HG03135 (cell line): ENCODE measurements around the gene MED15.

ENCODE experiments used
- ATAC-seq: cut with Tn5 transposase; IDR thresholded peaks from one replicate; pipeline ENCODE4 v1.9.1; 2021; ENCODE audit warnings: mild to moderate bottlenecking, moderate library complexity; ENCODE audit not compliant: unreplicated experiment

MED15 gene

GRCh38 chr22:20580611-20581502 lies 73.4 kb downstream of the MED15 start:
- no peak for ATAC-seq

- ATAC-seq: no peak
These were observed 74.2 kb downstream of the MED15 start for GRCh38 chr22:20581503-20582170.

DNA sequence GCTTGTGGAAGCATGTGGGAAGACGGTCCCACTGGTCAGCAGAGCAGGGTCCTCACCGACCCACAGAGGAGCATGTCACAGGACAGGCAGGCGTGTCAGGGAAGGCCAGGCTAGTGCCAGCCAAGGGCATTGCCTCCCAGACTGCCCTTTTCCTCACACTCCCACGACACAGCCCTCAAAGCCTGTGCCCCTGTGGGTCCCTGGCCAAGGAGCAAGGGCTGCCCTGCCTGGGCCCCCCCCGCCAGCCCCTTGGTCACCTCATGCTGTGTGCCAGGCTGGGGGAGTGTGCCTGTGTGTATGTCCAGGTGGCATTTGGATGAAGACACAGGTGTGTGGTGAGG lies 74.7 kb downstream of the MED15 start:
- ATAC-seq: no peak

- no peak for ATAC-seq
These were observed 75.3 kb downstream of the MED15 start for GRCh38 chr22:20582520-20583361.

- ATAC-seq: no peak
These were observed 76.1 kb downstream of the MED15 start for GRCh38 chr22:20583471-20583922.

GRCh38 chr22:20584029-20584871 lies 76.8 kb downstream of the MED15 start:
- no peak for ATAC-seq

GRCh38 chr22:20584872-20585638 lies 77.6 kb downstream of the MED15 start:
- no peak for ATAC-seq

- no peak for ATAC-seq
These were observed 78.4 kb downstream of the MED15 start for GRCh38 chr22:20585639-20586402.

DNA sequence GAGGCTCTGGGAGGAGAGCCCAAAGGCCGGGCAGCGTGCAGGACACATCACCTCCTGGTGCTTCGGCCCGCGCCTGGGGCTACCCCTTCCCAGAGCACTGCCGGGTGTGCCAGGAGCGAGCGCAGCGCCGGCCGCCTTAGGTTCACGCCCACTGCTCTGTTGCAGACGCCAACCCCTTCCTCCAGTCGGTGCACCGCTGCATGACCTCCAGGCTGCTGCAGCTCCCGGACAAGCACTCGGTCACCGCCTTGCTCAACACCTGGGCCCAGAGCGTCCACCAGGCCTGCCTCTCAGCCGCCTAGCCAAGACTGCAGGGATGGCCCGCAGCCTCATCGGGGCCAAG lies 79.0 kb downstream of the MED15 start:
- ATAC-seq: no peak

- ATAC-seq: no peak
These were observed 80.0 kb downstream of the MED15 start for GRCh38 chr22:20587206-20587958.

DNA sequence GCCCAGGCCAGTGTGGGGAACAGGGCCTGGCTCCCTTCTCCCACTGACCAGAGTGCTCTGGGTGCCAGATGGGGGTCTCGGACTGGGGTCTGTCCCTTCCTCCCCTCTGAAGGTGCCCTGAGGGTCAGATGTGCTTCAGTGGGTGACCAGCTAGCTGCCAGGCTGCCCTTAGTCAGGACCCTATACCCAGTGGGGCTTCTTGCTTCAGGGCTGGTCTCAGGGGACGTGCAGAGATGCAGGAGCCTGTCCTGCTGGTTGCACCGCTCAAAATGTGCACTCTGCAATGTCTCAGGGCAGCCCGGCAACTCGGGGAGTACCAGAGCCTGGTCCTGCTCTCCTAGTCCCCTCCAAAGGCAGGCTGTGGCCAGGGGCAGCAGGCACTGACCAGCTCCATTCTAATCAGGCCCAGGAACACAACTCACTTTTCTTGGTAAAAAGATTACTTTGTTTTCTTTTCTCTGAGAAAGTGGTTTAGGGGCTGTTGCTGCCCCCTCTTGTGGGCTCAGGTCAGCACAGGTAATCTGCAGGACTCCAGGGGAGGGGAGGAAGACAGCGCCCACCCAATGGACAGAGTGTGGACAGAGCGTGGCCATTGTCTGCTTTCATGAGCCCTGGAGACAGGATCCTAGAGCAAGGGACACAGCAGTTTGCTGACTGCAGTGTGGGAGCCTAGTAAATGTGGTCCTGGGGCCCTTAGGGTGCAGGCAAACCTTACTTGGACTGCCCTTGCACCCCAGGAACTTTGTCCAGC lies 80.9 kb downstream of the MED15 start:
- ATAC-seq: no peak

- ATAC-seq: no peak
These were observed 81.6 kb downstream of the MED15 start for GRCh38 chr22:20588843-20589581.

DNA sequence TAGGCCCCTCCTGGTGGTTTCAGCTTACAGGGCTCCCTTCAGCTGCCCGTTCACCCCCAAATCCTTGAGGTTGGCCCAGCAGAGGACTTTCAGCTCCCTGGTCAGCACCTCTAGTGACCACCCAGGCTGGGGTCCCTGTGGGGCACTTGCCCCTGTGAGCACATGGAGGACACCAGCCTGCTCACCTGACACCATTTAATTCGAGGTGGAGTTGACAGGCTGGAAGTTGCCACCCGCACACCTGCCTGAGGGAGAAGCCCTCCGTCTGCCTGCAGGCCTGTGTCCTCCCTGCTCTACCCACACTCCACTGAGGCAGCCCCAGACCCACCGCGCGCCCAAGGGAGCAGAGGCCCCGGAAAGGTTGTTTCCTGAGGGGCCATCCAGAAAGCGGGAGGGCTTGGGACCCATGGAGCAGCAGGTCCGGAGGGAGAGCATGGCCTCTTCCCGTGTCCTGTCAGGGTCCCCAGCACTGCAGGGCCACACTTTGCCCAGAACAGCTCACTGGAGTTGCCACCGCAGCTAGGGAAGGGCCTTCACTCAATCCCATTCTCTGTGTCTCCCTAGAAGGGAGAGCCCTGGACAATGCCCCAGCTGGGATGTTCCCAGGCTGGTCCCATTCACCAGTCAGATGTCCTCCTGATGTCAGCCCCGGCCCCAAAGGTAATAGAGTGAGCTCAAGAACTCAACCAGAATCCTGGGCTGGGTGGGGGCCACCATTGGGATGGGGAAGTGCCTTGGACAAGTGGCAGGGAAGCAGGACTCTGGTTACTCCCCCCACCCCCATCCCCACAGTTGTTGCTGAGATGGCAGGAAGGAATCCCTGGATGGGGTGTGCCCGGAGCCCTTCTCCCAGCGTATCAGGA lies 82.4 kb downstream of the MED15 start:
- ATAC-seq: no peak

DNA sequence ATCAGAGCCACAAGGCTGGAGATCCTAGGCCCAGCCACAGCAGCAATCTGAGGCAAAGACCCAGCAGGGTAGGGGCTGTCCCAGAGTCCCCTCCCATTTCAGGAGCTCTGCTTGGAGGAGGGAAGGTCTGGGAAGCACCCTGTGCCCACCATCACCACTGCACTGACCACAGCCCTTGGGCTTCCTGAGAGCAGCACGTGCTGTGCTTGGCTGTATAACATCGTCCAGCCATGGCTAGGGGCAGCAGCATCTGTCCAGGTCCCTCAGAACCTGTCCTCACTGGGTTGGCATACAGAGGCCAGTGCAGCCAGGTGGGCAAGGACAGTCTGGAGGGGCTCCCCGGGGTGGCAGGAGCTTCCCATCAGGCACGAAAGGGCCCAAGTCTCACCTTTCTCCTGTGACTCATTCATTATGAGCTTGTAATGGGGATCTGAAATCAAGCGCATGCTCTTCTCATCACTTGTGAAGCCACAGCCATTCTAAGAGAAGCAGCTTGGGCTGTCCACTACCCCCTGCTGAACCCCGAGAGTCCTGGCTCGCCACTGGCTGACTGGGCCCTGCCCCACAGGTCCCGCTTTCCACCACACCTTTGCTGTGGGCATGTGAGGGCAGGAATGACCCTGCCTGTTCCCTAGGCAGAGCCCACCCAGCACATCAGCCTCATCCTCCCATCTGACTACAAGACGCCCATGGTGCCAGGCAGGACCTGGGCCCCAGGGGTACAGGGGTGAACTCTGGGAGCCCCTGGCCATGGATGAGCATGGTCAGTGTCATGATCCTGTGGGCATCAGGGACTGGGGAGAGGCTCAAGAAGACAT lies 83.3 kb downstream of the MED15 start:
- no peak for ATAC-seq

- no peak for ATAC-seq
These were observed 83.9 kb downstream of the MED15 start for GRCh38 chr22:20591295-20591645.
